SK-N-SH (cell line): Measurements from ENCODE around the gene ZNF346. TPM values are rescaled to one million over a fixed set of nuclear protein-coding genes. Genes with fewer than 3 reads are reported as not detected.
A peak's percentile ranks its signal among the peaks of the same experiment; 100 is the strongest.

ENCODE experiments used
- CTCF ChIA-PET: fragments of 300-600, 350-600 bp; formaldehyde crosslinking; extraction: SDS; loops from one replicate; lab custom pipeline; 2021; lab: Yijun Ruan, JAX
- POLR2A ChIA-PET: fragments of 350-600 bp; sonication (Branson Sonifier 250); formaldehyde crosslinking; extraction: SDS; loops from one replicate; lab custom pipeline; 2020; ENCODE audit warnings: antibody characterized with exemption, inconsistent platforms; lab: Yijun Ruan, JAX
- DNase-seq: peaks from one replicate; pipeline ENCODE4 v3.0.0; 2012
- H2AFZ ChIP-seq: fragments of 200-600 bp; sonication (generic); 2 replicates; pipeline ENCODE4 v1.8.1; 2016; ENCODE audit warnings: antibody characterized with exemption, mild to moderate bottlenecking, low read depth
- H3F3A ChIP-seq: fragments of 200-600 bp; sonication (generic); replicated peaks from 2 replicates; pipeline ENCODE3; 2016; ENCODE audit warnings: antibody characterized with exemption, mild to moderate bottlenecking; ENCODE audit not compliant: insufficient read depth
- H3K27ac ChIP-seq, 2 experiments: fragments of 200-500 bp in 1 of 2; fragments of 200-600 bp in 1 of 2; sonication (Bioruptor generic) in 1 of 2; sonication (generic), shearing (Covaris generic) in 1 of 2; 2 replicates each; pipeline versions ENCODE4 v1.5.1 to v1.6.1; 2014 to 2016; ENCODE audit warnings: low read depth in 2 of 2, inconsistent platforms in 1 of 2, low read length in 1 of 2, mild to moderate bottlenecking in 1 of 2, mixed read lengths in 1 of 2
- H3K27me3 ChIP-seq: fragments of 200-600 bp; sonication (generic), shearing (Covaris generic); 2 replicates; pipeline ENCODE4 v1.6.1; 2016; ENCODE audit warnings: mixed run types; ENCODE audit not compliant: insufficient read depth
- H3K36me3 ChIP-seq, 2 experiments: fragments of 200-500 bp in 1 of 2; fragments of 200-600 bp in 1 of 2; sonication (Bioruptor generic) in 1 of 2; sonication (generic) in 1 of 2; replicated peaks in 1 of 2; 2 replicates each; pipeline versions ENCODE3 to v1.5.1; 2014 to 2016; ENCODE audit warnings: low read length in 1 of 2, mild to moderate bottlenecking in 1 of 2; ENCODE audit not compliant: insufficient read depth in 2 of 2, control insufficient read depth in 1 of 2
- H3K4me1 ChIP-seq, 2 experiments: fragments of 200-500 bp in 1 of 2; fragments of 200-600 bp in 1 of 2; sonication (Bioruptor generic) in 1 of 2; sonication (generic), shearing (Covaris generic) in 1 of 2; 2 replicates each; pipeline versions ENCODE4 v1.5.1 to v1.6.1; 2014 to 2016; ENCODE audit warnings: low read depth in 1 of 2, low read length in 1 of 2, mixed run types in 1 of 2; ENCODE audit not compliant: insufficient read depth in 2 of 2, control insufficient read depth in 1 of 2
- H3K4me2 ChIP-seq: fragments of 200-600 bp; sonication (generic), shearing (Covaris generic); 2 replicates; pipeline ENCODE4 v1.6.1; 2017; ENCODE audit warnings: mixed run types
- H3K4me3 ChIP-seq, 2 experiments: fragments of 200-500 bp in 1 of 2; fragments of 200-600 bp in 1 of 2; sonication (Bioruptor generic) in 1 of 2; sonication (generic), shearing (Covaris generic) in 1 of 2; 2 replicates each; pipeline versions ENCODE4 v1.5.1 to v1.8.1; 2014 to 2016; ENCODE audit warnings: low read depth in 2 of 2, inconsistent platforms in 1 of 2, low read length in 1 of 2, mild to moderate bottlenecking in 1 of 2, mixed read lengths in 1 of 2, moderate library complexity in 1 of 2
- H3K79me2 ChIP-seq: fragments of 200-600 bp; sonication (generic); 2 replicates; pipeline ENCODE4 v1.8.1; 2017; ENCODE audit warnings: mild to moderate bottlenecking; ENCODE audit not compliant: insufficient read depth
- H3K9ac ChIP-seq: fragments of 200-600 bp; sonication (generic); 2 replicates; pipeline ENCODE4 v1.6.1; 2017; ENCODE audit warnings: mixed run types
- H3K9me2 ChIP-seq: fragments of 200-600 bp; sonication (generic); 2 replicates; pipeline ENCODE4 v1.6.1; 2017; ENCODE audit warnings: mixed run types
- H3K9me3 ChIP-seq: fragments of 200-600 bp; sonication (generic); 2 replicates; pipeline ENCODE4 v1.6.1; 2017; ENCODE audit warnings: mixed run types, mild to moderate bottlenecking, moderate library complexity
- H4K20me1 ChIP-seq: fragments of 200-600 bp; sonication (generic); 2 replicates; pipeline ENCODE4 v1.6.1; 2017; ENCODE audit warnings: mild to moderate bottlenecking, mixed run types; ENCODE audit not compliant: insufficient read depth
- CTCF ChIP-seq: fragments of 200-600 bp; sonication (generic); IDR thresholded peaks from 2 replicates; pipeline ENCODE4 v1.6.1; 2017; ENCODE audit warnings: antibody characterized with exemption, mild to moderate bottlenecking, moderate library complexity
- ELF1 ChIP-seq: IDR thresholded peaks from 2 replicates; pipeline ENCODE4 v1.4.0; 2012
- GABPA ChIP-seq: IDR thresholded peaks from 2 replicates; pipeline ENCODE4 v1.4.0; 2012; ENCODE audit warnings: low read depth, mild to moderate bottlenecking
- GATA2 ChIP-seq: sonication (generic); formaldehyde crosslinking; IDR thresholded peaks from 2 replicates; pipeline ENCODE4 v1.5.0; 2020; ENCODE audit warnings: mild to moderate bottlenecking, missing genetic modification reagents
- MAX ChIP-seq: IDR thresholded peaks from 2 replicates; pipeline ENCODE4 v1.4.0; 2012; ENCODE audit warnings: low read depth
- NRF1 ChIP-seq: IDR thresholded peaks from 2 replicates; pipeline ENCODE4 v1.6.1; 2012; ENCODE audit warnings: low read depth, mild to moderate bottlenecking, low read length
- RAD21 ChIP-seq: IDR thresholded peaks from 2 replicates; pipeline ENCODE4 v1.6.1; 2012; ENCODE audit warnings: mild to moderate bottlenecking, low read length
- REST ChIP-seq: IDR thresholded peaks from 2 replicates; pipeline ENCODE4 v1.6.1; 2012; ENCODE audit warnings: mild to moderate bottlenecking, low read depth, low read length, moderate library complexity
- RXRA ChIP-seq: IDR thresholded peaks from 2 replicates; pipeline ENCODE4 v1.4.0; 2012; ENCODE audit warnings: low read depth, mild to moderate bottlenecking, borderline replicate concordance
- SMC3 ChIP-seq: IDR thresholded peaks from 2 replicates; pipeline ENCODE4 v1.6.1; 2012; ENCODE audit warnings: low read depth, low read length, improper control_type of control experiment
- TCF12 ChIP-seq: IDR thresholded peaks from 2 replicates; pipeline ENCODE4 v1.4.0; 2012
- YY1 ChIP-seq: IDR thresholded peaks from 2 replicates; pipeline ENCODE4 v1.4.0; 2012; ENCODE audit warnings: low read depth, mild to moderate bottlenecking
- WGBS: methylation state at CpG from one replicate; pipeline ENCODE4 v1.1.6; 2017; ENCODE audit warnings: low lambda C conversion rate; 5-methylcytosine and 5-hydroxymethylcytosine counted together
- polyA plus RNA-seq, 3 experiments: library from polyadenylated mRNA; depleted of rRNA; stranded (reverse); fragments of >200 nt; gene quantifications; 2 replicates each; pipeline ENCODE4 v1.2.3, GENCODE V29; 2012

The ZNF346 gene
- polyA plus RNA-seq, 1 of the 3 experiments (the other 2 are of a cell fraction): 15.1 TPM

GRCh38 chr5:177022386-177023302, at the start of gene ZNF346 (continued):
- TF ChIP-seq NRF1 (no peak), ELF1 (no peak), TCF12 (no peak), GATA2 (CRISPR knock-in tag) (no peak), RXRA (no peak), RAD21 (no peak), GABPA (no peak), CTCF (peak; percentile 55), REST (no peak)

- Histone ChIP-seq H3K4me2 (no peak overlapping the region), H4K20me1 (peaks cover 5% of the 10 kb centered on the region; the same call in 1 of the 2 replicates), H3K9me2 (no peaks in the 10 kb centered on the region), H2AFZ (no peak overlapping the region), H3F3A (peaks cover 2% of the 10 kb centered on the region), H3K4me3 (no peak overlapping the region), H3K36me3 (peaks cover 30 to 51% of the 10 kb centered on the region in 2 experiments), H3K27me3 (no peaks in the 10 kb centered on the region), H3K9ac (no peak overlapping the region), H3K4me1 (no peaks in the 10 kb centered on the region), H3K27ac (no peak overlapping the region), H3K9me3 (no peaks in the 10 kb centered on the region), H3K79me2 (peaks cover 73% of the 10 kb centered on the region)
- TF ChIP-seq MAX: no peak
- no peak for TF ChIP-seq CTCF
- TF ChIP-seq SMC3: no peak
- TF ChIP-seq REST: no peak
- no peak for TF ChIP-seq YY1
- DNase-seq: no peak
- ChIA-PET CTCF (interaction anchor here (1.3 kb wide), 1 partner anchor 11 kb away, joined by 4 read pairs; no protein-coding TSS in a partner anchor), POLR2A (interaction anchor here (0.5 kb wide), 1 partner anchor 163 kb away, joined by 3 read pairs; no protein-coding TSS in a partner anchor)
- 95% methylated on average over 3 of the region's 3 CpGs for WGBS
Measured at GRCh38 chr5:176979669-176980068, 42.8 kb upstream of the ZNF346 start.
